NCI-H146 treated with DMSO at 0.1 percent for 48 hours (cell line): ENCODE results near the gene TRIM24.
"Not testable (repeated sequence)": the region's sequence is repeated elsewhere in the genome, so short reads cannot be mapped to it uniquely, and the experiment has no call there.

ENCODE experiments used
- DNase-seq: peaks from one replicate; lab custom pipeline; 2025; ENCODE audit not compliant: unreplicated experiment; lab: John Stamatoyannopoulos, UW

The TRIM24 gene

DNA sequence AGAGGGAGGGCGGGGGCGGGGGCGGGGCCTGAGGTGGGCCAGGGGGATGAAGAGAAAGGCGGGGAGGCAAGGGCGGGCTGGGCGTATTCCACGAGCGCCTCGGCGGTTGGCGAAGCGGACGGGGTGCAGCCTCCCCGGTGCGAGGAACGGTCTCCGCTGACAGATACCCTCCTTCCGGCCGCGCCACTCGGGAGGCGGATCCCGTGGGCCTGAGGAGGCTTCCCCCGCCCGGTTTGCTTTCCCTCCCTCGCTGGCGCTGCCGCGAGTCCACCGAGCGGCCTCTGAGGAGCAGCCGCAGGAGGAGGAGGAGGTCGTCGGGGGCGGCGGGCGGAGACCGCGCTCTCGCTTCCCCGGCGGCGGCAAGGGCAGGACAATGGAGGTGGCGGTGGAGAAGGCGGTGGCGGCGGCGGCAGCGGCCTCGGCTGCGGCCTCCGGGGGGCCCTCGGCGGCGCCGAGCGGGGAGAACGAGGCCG lies at the start of gene TRIM24:
TRIM24 (plus strand) TSS at position 84 of the 473 bp plus-strand sequence; CDS start at position 374, 290 bp downstream.
- peak; percentile 96 for DNase-seq

DNA sequence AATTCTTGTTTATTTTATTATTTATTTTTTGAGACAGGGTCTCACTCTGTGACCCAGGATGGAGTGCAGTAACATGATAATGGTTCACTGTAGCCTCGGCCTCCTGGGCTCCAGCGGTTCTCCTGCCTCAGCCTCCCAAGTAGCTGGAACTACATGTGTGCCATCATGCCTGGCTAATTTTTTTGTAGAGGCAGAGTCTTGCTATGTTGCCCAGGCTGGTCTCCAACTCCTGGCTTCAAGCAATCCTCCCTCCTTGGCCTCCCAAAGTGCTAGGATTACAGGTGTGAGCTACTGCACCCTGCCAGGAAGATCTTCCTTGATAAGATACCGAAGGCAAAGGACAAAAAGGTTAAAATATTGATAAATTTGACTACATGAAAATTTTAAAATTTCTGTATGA lies 48.0 kb upstream of the TRIM24 start:
- DNase-seq: not testable (repeated sequence)

GRCh38 chr7:138412921-138413320 lies 47.1 kb upstream of the TRIM24 start:
- not testable (repeated sequence) for DNase-seq

GRCh38 chr7:138417078-138417700 lies 42.9 kb upstream of the TRIM24 start:
- DNase-seq: no peak

GRCh38 chr7:138417764-138418163 lies 42.3 kb upstream of the TRIM24 start:
- no peak for DNase-seq

- not testable (repeated sequence) for DNase-seq
These were observed 41.7 kb upstream of the TRIM24 start for GRCh38 chr7:138418403-138418802.

GRCh38 chr7:138425026-138425425 lies 35.0 kb upstream of the TRIM24 start:
- DNase-seq: no peak

DNA sequence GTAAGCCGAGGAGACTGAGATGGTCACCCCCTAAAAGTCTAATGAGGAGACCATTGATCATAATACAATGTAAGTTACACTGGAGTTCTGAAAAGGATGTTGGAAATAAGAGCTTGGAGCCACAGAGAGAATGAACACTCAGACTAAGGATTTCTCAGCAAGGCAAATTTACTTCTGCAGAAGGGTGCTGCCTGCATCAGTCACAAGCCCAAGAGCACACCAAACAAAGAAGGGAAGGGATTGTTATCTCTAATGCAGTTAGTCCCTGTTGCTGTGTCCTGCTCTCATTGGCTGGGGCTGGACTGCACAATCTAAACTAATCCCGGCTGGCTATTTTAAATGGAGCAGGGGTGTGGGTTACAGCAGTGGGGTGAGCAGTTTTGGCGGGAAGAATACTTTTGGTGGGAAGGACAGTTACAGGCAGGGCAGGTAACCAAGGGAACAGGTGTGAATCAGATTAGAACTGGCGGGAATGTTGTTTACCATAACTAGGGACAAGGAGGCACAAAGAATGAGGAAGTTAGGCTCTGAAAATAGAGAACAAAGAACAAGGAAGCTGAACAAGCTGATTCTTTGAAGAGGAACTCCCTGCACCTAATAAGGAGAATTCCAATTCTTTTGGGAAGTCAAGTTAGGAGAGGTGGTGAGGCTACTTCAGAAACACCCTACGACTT lies 30.3 kb upstream of the TRIM24 start:
- DNase-seq: no peak

GRCh38 chr7:138431517-138431916 lies 28.5 kb upstream of the TRIM24 start:
- DNase-seq: no peak

- no peak for DNase-seq
These were observed 26.2 kb upstream of the TRIM24 start for GRCh38 chr7:138433583-138434443.

DNA sequence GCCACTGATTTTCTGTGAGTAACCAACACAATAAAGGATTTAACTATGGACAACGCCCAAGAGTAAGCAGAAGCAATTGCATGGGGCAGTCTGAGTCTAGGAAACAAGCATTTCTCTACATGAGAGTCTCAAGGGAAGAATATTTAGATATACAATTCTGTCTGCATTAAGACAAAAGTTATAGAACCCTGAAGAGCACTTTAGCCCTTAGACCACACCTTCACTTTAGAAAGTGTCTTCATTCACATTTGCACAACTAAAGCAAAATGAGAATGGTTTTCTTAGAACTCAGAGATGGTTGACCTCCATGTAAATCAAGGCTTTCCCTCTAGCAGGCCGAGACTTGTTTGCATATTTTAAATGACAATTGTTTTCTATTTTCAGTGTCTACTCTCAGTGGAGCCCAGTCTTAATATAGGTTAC lies 25.5 kb upstream of the TRIM24 start:
- DNase-seq: no peak

- DNase-seq: no peak
These were observed 24.7 kb upstream of the TRIM24 start for GRCh38 chr7:138435231-138435919.

DNA sequence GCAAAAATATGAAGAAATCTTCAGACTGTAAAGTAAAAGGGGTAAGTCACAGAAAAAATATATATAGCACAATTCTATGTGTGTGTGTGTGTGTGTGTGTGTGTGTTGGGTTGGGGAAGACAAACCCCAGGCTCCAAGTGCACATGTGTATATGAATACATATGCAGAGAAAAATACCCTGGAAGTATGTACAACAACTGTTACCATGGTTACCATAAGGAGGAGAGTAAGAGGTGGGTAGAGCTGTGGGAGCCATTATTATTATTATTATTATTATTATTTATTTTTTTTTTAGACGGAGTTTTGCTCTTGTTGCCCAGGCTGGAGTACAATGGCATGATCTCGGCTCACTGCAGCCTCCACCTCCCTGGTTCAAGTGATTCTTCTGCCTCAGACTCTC lies 23.7 kb upstream of the TRIM24 start:
- DNase-seq: no peak

DNA sequence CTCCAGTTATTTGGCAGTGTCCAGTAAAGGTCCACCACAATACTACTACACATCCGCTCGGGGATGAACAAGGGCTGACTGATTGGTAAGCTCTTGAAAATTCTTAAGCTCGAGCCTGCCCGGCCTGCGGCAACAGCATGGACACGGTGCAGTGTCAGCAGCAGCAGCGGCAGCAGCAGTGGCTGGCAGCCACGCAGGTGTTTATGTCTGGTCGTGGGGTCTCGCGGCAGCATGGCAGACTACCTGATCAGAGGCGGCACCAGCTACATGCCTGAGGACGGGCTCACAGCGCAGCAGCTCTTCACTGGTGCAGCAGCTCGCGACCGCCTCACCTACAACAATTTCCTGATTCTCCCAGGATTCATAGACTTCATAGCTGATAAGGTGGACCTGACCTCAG lies 19.6 kb upstream of the TRIM24 start:
- DNase-seq: no peak

DNA sequence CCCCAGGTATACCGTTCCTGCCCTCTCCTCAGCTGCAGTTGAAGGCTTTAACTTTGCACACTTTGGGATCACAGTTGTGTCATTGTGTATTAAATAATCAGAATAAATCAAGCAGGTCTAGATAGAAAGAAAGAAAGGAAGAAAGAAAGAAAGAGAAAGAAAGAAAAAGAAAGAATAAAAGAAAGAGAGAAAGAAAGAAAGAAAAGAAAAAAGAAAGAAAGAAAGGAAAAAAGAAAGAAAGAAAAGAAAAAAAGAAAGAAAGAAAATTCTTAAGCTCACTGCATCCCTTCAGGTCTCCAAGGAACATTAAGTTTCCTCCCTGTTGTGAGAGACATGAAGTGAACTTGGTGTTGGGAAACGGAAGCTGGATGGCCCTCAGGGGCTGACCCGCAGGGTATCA lies 17.2 kb upstream of the TRIM24 start:
- no peak for DNase-seq

- no peak for DNase-seq
These were observed 10.5 kb upstream of the TRIM24 start for GRCh38 chr7:138449580-138449979.

DNA sequence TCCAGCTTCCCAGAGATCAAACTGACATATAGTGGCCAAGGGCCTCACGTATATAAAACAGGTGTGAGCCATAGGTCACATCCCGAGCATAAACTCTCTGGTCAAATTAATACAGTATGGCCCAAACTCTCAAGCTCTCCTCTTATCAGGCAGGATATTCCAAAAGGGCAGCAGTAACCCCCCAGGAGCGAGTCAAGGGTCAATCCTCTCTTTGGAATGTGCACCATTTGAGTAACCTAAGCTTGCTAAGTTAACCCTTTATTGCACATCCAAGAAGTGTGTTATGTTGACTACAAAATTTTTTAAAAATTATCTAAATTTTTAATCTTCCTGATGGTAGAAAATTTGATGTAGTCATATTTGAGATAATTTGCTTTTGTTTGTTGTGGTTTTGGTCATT lies 4.5 kb upstream of the TRIM24 start:
- DNase-seq: no peak

DNA sequence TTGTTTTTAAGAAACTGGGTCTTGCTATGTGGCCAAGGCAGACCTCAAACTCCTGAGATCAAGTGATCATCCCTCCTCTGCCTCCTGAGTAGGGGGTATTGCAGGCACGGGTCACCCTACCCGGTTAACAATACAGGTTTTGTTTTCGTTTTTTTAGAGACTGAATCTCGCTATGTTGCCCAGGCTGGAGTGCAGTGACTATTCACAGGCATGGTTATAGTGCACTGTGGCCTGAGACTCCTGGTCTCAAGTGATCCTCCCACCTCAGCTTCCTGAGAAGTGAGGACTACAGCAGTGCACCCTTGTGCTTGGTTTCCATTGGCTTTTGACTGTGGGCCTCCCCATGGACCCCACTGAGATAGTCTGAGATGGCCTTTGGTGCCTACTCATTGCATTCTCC lies 3.8 kb upstream of the TRIM24 start:
- no peak for DNase-seq

DNA sequence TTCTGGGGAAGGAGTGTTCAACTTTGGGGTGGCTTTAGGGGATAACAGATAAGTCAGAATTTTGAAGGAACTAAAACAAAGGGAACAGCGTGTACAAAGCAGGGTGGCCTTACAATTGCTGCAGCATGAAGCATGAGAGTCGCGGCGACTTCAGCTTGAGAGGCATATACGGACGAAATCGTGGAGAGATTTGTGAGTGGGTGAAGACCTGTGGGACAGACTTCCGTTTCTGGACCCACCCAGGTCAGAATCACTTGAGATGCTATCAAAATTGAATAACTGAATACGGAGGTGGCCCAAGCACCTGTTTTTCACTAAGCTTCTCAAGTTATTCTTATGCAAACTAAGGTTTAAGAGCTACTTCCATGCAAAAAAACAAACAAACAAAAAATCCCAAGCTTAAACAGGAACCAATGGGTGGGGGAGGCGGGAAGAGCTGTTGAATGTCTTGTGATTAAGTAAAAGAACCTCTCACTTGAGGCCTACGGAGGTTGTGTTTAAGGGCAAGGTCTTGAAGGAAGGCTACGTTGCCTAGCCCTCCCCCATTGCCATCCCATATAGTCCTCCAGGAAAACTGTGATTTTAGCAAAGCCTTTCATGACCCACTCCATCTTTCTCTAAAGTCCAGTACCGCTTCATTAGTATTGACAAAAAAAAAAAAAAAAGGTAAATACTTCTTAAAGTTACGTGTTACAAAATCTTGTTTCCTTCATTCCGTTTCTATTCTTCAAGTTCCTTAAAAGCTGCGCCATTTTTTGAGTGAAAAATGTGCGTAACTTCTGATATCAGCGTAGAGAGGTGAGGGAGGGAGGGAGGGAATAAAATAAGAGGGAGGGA lies 1.3 kb upstream of the TRIM24 start:
- DNase-seq: no peak
